ENCODE measurements around the gene PRKCZ.

PRKCZ gene

GRCh38 chr1:2216767-2217058, 166.5 kb downstream of the PRKCZ start:
- H3K4me3 ChIP-seq (ENCODE audit: low read depth, low read length), result no peak overlapping the region

- no peak overlapping the region for H3K4me3 ChIP-seq (ENCODE audit: low read depth, low read length)
Measured at GRCh38 chr1:2221271-2221670, 171.1 kb downstream of the PRKCZ start.

DNA sequence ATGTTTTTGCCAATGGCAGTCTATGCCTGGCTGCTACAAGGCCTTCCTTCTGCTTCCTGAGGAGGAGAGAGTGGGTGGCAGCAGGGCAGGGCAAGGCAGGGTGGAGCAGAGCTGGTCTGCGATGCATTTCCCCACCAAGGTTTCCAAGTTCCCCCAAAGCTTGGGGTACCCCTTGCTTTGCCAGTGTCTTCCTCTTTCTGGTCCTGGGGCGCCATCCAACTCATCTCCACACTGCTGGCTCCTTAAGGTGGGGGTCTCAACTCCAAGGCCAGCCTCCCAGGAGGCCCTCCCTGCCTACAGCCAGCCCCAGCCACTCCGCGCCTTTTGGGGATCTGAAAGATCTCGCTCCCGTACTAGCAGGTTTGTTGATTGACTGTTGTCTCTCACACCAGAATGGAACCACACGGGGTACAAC, 174.0 kb downstream of the PRKCZ start:
- H3K4me3 ChIP-seq (ENCODE audit: low read depth, low read length), result no peak overlapping the region

- no peak overlapping the region for H3K4me3 ChIP-seq (ENCODE audit: low read depth, low read length)
Measured at GRCh38 chr1:2224631-2225428, 174.6 kb downstream of the PRKCZ start.

GRCh38 chr1:2226525-2227345, 176.5 kb downstream of the PRKCZ start:
- H3K4me3 ChIP-seq (ENCODE audit: low read depth, low read length), result peak overlapping the region; percentile 57

GRCh38 chr1:2227346-2228156, 177.3 kb downstream of the PRKCZ start:
- H3K4me3 ChIP-seq (ENCODE audit: low read depth, low read length), result peak overlapping the region; percentile 57

GRCh38 chr1:2228157-2228594, 178.0 kb downstream of the PRKCZ start, which contains the start of gene SKI:
Gene SKI, plus strand, starts transcription at chr1:2228319. Its CDS starts 448 bp downstream, at chr1:2228767.
- peak within 1 kb of the TSS; percentile 82 for H3K4me3 ChIP-seq (ENCODE audit: low read depth, low read length)

- peak overlapping the region; percentile 82 for H3K4me3 ChIP-seq (ENCODE audit: low read depth, low read length)
Measured at GRCh38 chr1:2228694-2229036, 178.5 kb downstream of the PRKCZ start.

- peak overlapping the region; percentile 82 for H3K4me3 ChIP-seq (ENCODE audit: low read depth, low read length)
Measured at GRCh38 chr1:2229037-2229864, 179.0 kb downstream of the PRKCZ start.

DNA sequence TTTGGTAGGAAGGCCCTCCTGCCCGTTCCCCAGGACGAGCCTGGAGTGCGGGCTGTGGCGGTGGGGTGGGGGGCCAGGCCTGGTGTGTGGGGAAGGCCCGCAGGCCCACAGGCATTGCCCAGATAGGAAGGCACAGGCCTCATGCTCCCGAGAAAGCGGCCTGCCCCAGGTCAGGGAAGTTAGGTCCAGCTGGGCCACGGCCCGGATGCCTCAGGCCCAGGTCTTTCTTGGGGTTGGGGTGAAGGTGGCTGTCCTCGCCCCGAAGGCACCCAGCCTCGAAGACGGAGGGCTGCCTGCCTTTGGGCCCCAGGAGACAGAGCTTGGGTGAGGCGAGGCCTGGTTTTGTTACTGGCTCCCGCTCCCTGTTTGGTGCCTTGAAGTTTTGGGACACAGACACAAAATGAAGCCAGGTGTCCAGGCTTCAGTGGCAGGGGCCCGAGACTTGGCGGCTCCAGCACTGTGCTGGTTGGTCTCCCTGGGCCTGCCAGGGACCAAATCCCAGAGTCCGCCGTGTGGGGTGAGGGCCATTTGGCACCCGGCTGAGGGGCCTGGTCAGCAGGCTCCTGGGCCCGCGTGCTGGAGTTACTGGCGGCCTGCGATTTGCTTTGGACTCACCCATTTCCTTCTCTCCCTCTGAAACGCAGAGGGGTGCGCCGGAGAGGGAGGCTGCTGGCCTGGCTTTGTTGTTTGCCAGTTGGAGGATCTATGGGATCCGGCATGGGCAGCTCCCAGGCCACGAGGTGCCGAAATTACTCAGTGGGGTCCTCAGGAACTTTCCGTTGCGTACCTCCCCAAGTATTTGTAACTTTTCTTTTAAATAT, 179.9 kb downstream of the PRKCZ start:
- peak overlapping the region; percentile 82 for H3K4me3 ChIP-seq (ENCODE audit: low read depth, low read length)

GRCh38 chr1:2230781-2231531, 180.7 kb downstream of the PRKCZ start:
- peak overlapping the region; percentile 82 for H3K4me3 ChIP-seq (ENCODE audit: low read depth, low read length)

DNA sequence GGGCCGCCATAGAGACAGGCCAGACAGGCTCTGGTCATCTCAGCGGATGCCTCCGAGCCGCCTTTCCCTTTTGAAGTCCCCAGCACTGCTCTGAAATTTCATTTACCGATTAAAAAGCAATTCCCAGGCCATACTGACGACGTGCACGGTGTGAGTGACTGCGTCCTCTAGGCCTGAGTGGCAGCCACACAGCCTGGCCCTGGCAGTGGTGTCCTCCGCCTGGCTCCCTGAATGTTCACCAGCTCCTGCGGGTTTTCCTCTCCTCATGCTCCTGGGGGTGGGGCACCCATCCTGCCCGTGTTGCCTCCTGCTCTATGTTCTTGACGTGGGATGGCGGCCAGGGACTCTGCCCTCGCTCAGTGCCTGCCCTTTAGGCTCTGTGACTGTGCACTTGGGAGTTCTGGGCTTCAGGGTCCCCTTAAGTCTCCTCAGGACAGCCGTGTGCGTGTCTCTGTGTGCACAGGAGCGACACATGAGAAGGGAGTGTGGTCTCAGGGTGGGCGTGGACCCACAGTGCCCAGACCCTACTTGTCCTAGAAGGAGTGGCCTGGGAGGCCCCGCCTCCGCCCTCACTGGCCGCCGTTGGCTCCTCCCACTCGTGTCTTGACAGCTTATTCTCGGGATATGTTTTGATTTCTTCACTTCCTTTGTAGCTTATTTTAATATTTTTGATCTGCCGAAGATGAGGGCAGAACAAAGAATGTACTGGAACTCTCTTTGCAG, 181.5 kb downstream of the PRKCZ start:
- H3K4me3 ChIP-seq (ENCODE audit: low read depth, low read length), result peak overlapping the region; percentile 13

DNA sequence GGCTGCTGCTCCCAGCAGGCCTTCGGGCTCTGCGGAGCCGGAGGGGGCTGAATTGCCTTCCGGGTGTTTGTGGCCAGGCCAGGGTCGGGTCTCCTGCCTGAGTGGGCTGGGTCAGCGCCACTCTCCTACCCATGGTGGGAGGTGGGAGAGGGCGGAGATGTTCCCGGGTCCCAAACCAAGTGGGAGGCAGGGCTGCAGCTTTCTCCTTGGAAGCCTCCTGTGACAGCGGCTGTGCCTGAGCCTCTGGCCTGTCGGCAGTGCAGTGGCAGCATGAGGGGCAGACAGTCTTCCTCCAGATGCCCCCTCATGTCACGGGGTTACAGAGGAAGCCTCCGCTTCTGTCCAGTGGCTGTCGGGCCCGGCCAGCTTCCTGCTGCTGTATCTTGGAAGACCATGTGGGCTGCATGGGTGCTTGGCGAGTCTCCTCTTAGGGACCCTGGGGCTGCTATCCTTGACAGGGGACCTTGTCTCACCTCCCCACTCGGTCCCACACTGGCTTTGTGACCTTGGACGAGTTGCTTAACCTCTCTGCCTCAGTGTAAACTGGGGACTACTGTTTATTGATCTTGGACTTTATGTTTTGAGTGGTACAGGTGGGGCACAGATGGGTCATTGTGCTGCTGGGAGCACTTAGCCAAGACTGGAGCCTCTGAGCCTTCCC, 182.2 kb downstream of the PRKCZ start:
- H3K4me3 ChIP-seq (ENCODE audit: low read depth, low read length), result no peak overlapping the region

- no peak overlapping the region for H3K4me3 ChIP-seq (ENCODE audit: low read depth, low read length)
Measured at GRCh38 chr1:2232916-2233438, 182.8 kb downstream of the PRKCZ start.

- no peak overlapping the region for H3K4me3 ChIP-seq (ENCODE audit: low read depth, low read length)
Measured at GRCh38 chr1:2233468-2233867, 183.3 kb downstream of the PRKCZ start.

DNA sequence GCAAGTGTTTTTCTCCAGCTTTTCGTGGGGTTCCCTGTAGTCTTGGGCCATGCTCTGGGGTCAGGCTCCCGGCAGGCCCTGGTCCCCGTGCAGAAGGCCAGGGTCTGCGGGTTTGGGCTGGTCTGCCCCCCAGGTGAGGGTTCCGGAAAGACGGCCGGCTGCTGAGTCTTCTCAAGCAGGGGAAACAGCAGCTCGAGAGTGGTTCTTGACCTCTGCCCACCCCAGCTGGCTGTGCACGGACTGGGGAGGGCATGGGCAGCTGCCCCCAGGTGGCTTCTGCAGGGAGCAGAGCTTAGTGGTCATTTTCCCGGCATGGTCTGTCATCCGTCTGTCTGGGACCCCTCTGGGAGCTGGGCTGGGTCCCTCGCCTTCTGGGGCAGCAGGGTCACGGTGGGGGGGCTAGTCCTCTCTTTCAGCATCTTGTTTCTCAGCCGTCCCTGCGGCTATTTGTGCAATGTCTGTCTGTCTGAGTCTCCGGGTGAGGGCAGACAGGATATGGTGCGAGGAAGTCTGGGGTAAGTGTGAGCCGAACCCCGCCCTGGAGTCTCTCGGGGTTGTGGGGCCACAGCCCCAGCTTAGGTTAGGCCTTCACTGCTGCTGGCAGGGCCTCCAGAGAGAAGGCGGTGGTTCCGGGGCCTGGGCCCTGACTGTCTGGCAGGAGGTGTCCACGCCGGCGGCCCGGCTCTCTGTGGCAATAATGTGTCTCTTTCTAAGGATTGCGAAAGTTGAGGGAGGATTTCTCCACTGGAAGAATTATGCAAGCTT, 184.0 kb downstream of the PRKCZ start:
- H3K4me3 ChIP-seq (ENCODE audit: low read depth, low read length), result no peak overlapping the region

GRCh38 chr1:2234762-2235113, 184.5 kb downstream of the PRKCZ start:
- no peak overlapping the region for H3K4me3 ChIP-seq (ENCODE audit: low read depth, low read length)

Measured in iPS-11a (cell line).